Right lobe of liver (tissue), 6 donors: ENCODE results near the gene PIK3C2G. TPM values are rescaled to one million over a fixed set of nuclear protein-coding genes. Genes with fewer than 3 reads are reported as not detected.

Experiments
- ATAC-seq, 4 donors: fragments of 200-7000 bp; cut with Tn5 transposase; one replicate each; pipeline ENCODE4 v1.9.1; 2020; ENCODE audit warnings: mild to moderate bottlenecking in 4 of 4, moderate library complexity in 4 of 4
- DNase-seq, 3 donors: peaks; one replicate each; pipeline ENCODE4 v3.0.0-alpha.2; 2020
- H3K27ac ChIP-seq, 3 donors: fragments of 200-600 bp; one replicate each; pipeline ENCODE4 v1.8.0; 2022
- H3K27me3 ChIP-seq, 2 donors: fragments of 200-600 bp; one replicate each; pipeline ENCODE4 v1.8.0; 2022
- H3K36me3 ChIP-seq, 4 donors: fragments of 200-600 bp; sonication (generic) in 1 of 4; one replicate each; pipeline versions ENCODE4 v1.5.1 to v1.8.0; 2017 to 2022; ENCODE audit warnings: control low read depth in 1 of 4
- H3K4me1 ChIP-seq, 4 donors: fragments of 200-600 bp; sonication (generic) in 1 of 4; one replicate each; pipeline versions ENCODE4 v1.5.1 to v1.8.0; 2017 to 2022; ENCODE audit warnings: control low read depth in 1 of 4
- H3K4me3 ChIP-seq, 3 donors: fragments of 200-600 bp; one replicate each; pipeline ENCODE4 v1.8.0; 2022
- H3K9me3 ChIP-seq, 4 donors: fragments of 200-600 bp; sonication (generic) in 1 of 4; one replicate each; pipeline versions ENCODE4 v1.5.1 to v1.8.0; 2017 to 2022; ENCODE audit warnings: control low read depth in 1 of 4
- POLR2A ChIP-seq: fragments of 450-650 bp; IDR thresholded peaks from one replicate; pipeline ENCODE4 v1.6.1; 2017; ENCODE audit warnings: antibody characterized with exemption, mild to moderate bottlenecking
- WGBS: methylation state at CpG from one replicate; pipeline ENCODE4 v1.1.6; 2018; ENCODE audit warnings: low coverage, low lambda C conversion rate; ENCODE audit not compliant: insufficient coverage; ENCODE audit errors: missing lambda C conversion rate; 5-methylcytosine and 5-hydroxymethylcytosine counted together
- intact Hi-C, 2 donors: fragments of 100-400 bp; cut with DNase I; formaldehyde crosslinking; loops; one replicate each; pipeline versions ENCODE4 v1.11.2 to v1.14.1; 2022
- total RNA-seq, 6 experiments: library from RNA; depleted of rRNA in 2 of 6; stranded (reverse); fragments of >200 nt in 2 of 6; fragmentation: NEBNext Ultra II Directional in 3 of 6; extraction: Animal tissue kit (Norgen Biotek cat#: 25700) in 3 of 6; gene quantifications; one replicate each; pipeline versions ENCODE4 v1.1.0 to v1.2.4, GENCODE V29; 2016 to 2023
- TF ChIP-seq, protein P1 (sequence below), 4 donors: fragments of 200-600 bp in 3 of 4; fragments of 450-650 bp in 1 of 4; IDR thresholded peaks; one replicate each; pipeline versions ENCODE4 v1.5.1 to v1.8.0; 2016 to 2022; ENCODE audit warnings: antibody characterized with exemption in 4 of 4, mild to moderate bottlenecking in 2 of 4
- donor health status: DM: no; HTN: yes; CAD: no.
- donor health status: DM: no; HTN: no; CAD: no.
- donor health status: DM: no; HTN: no; CAD: no.
- donor health status: DM: no; HTN: yes; CAD: no.
- donor health status: DM: no; HTN: yes; CAD: no.

PIK3C2G gene
- total RNA-seq, 6 experiments from 2014 or later = 12.5 to 30.5 (median 24.8) TPM

DNA sequence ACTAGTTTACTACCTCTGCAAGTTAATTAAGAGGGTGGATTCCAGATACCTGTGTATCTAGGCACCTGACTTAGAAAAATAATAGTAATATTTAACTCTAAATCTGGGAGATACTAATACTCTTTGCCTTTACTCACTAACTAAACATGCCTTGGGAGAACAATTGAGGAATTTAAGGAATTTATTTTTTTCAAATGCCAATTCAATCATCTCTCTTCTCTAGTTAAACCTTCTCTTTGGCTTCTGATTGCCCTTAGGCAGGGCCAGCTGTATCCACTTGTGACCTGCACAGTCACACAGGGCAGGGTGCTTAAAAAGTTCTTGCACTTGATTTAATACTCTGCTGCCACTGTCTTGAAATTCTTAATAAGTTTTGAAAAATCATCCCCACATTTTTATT, 334.1 kb downstream of the PIK3C2G start:
- DNase-seq (no peak), ATAC-seq (no peak)
- Histone ChIP-seq H3K36me3 (no peaks in the 10 kb centered on the region), H3K27ac (no peak overlapping the region), H3K4me3 (no peak overlapping the region), H3K9me3 (no peaks in the 10 kb centered on the region), H3K4me1 (no peaks in the 10 kb centered on the region), H3K27me3 (no peaks in the 10 kb centered on the region)
- TF ChIP-seq POLR2A = no peak
- TF ChIP-seq, protein P1, sequence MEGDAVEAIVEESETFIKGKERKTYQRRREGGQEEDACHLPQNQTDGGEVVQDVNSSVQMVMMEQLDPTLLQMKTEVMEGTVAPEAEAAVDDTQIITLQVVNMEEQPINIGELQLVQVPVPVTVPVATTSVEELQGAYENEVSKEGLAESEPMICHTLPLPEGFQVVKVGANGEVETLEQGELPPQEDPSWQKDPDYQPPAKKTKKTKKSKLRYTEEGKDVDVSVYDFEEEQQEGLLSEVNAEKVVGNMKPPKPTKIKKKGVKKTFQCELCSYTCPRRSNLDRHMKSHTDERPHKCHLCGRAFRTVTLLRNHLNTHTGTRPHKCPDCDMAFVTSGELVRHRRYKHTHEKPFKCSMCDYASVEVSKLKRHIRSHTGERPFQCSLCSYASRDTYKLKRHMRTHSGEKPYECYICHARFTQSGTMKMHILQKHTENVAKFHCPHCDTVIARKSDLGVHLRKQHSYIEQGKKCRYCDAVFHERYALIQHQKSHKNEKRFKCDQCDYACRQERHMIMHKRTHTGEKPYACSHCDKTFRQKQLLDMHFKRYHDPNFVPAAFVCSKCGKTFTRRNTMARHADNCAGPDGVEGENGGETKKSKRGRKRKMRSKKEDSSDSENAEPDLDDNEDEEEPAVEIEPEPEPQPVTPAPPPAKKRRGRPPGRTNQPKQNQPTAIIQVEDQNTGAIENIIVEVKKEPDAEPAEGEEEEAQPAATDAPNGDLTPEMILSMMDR (IDR thresholded peaks at IDR 0.05) = no peak
- intact Hi-C loops = no loop called here

DNA sequence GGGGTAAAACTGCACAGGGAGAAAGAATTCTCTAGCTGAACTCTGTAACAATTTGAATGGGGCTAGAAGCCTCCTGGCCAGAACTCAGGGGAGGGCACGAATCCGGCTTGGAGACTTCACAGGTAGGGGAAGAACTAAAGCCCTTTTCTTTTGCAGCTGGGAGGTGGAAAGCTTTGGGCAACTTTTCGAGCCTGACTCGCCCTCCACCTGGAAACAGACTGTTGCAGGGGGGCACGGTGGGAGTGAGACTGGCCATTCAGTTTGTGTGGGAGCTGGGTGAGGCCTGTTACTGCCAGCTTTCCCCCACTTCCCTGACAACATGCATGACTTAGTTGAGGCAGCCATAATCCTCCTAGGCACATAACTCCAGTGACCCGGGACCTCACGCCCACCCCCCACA, 340.6 kb downstream of the PIK3C2G start:
- H3K27me3 ChIP-seq = no peaks in the 10 kb centered on the region
- H3K4me1 ChIP-seq = no peaks in the 10 kb centered on the region
- H3K36me3 ChIP-seq = no peaks in the 10 kb centered on the region
- intact Hi-C loops = no loop called here
- no peak overlapping the region for H3K4me3 ChIP-seq
- peak in 2 of 3 donors; percentile 27 to 28 for DNase-seq
- no peak overlapping the region for H3K27ac ChIP-seq
- ATAC-seq = no peak
- no peak for TF ChIP-seq POLR2A
- TF ChIP-seq, protein P1 (IDR thresholded peaks at IDR 0.05) = no peak
- WGBS = no CpG with 5 or more reads among the region's 7 CpGs
- H3K9me3 ChIP-seq = no peaks in the 10 kb centered on the region

- DNase-seq (no peak), ATAC-seq (no peak)
- Histone ChIP-seq H3K4me1 (no peaks in the 10 kb centered on the region), H3K4me3 (no peak overlapping the region), H3K27ac (no peak overlapping the region), H3K27me3 (no peaks in the 10 kb centered on the region), H3K36me3 (peaks cover 0 to 9% (median 0%) of the 10 kb centered on the region in 4 donors), H3K9me3 (no peaks in the 10 kb centered on the region)
- no peak for TF ChIP-seq POLR2A
- TF ChIP-seq, protein P1 (IDR thresholded peaks at IDR 0.05) = no peak
- 76% methylated on average over 2 of the region's 2 CpGs for WGBS
- intact Hi-C loops = no loop called here
These were observed 351.7 kb downstream of the PIK3C2G start for GRCh38 chr12:18612971-18613370.

- Histone ChIP-seq H3K27ac (no peak overlapping the region), H3K9me3 (no peaks in the 10 kb centered on the region), H3K4me1 (no peaks in the 10 kb centered on the region), H3K27me3 (no peaks in the 10 kb centered on the region), H3K4me3 (no peak overlapping the region), H3K36me3 (no peaks in the 10 kb centered on the region)
- no peak for TF ChIP-seq POLR2A
- TF ChIP-seq, protein P1 (IDR thresholded peaks at IDR 0.05) = no peak
- ATAC-seq (no peak), DNase-seq (no peak)
- intact Hi-C loops = no loop called here
These were observed 359.7 kb downstream of the PIK3C2G start for GRCh38 chr12:18620986-18621385.

DNA sequence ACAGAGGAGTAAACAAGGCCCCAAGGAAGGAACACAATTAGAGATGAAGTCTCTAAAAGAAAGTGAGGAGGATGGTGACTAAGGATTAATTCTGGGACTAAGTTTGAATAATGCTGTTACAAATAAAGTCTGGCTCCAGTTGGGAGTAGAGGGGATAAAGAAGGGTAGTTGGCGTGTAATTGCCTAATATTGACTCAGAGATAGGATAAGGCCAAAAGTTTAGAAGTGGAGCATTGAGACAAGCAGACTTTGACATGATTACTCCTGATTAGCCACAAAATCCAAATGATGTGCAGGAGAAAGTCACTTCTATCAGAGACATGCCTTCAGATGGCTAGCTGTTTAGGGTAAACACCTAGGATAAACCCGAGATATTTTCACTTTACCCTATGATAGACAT, 368.1 kb downstream of the PIK3C2G start:
- Histone ChIP-seq H3K4me1 (peaks cover 0 to 11% (median 2%) of the 10 kb centered on the region in 4 donors), H3K27ac (no peak overlapping the region), H3K4me3 (no peak overlapping the region), H3K9me3 (no peaks in the 10 kb centered on the region), H3K36me3 (no peaks in the 10 kb centered on the region), H3K27me3 (no peaks in the 10 kb centered on the region)
- intact Hi-C loops = no loop called here
- TF ChIP-seq, protein P1 (IDR thresholded peaks at IDR 0.05) = no peak
- TF ChIP-seq POLR2A = no peak
- WGBS = 37% methylated on average over 2 of the region's 2 CpGs
- no peak for DNase-seq
- peak; percentile 78 to 86 (median 84) for ATAC-seq
